IPS-20b (cell line): ENCODE results near the gene PUM1.

Experiments
- H3K27ac ChIP-seq: one replicate; pipeline ENCODE4 v1.5.1; 2013; ENCODE audit warnings: low read length
- H3K27me3 ChIP-seq: 2 replicates; pipeline ENCODE4 v1.6.1; 2013; ENCODE audit warnings: mild to moderate bottlenecking, low read length, inconsistent platforms; ENCODE audit not compliant: insufficient read depth
- H3K36me3 ChIP-seq: 2 replicates; pipeline ENCODE4 v1.6.1; 2013; ENCODE audit warnings: low read depth, mild to moderate bottlenecking, inconsistent platforms, low read length, moderate library complexity; ENCODE audit not compliant: insufficient read depth
- H3K4me1 ChIP-seq: 2 replicates; pipeline ENCODE4 v1.6.1; 2013; ENCODE audit warnings: mild to moderate bottlenecking, control low read depth, inconsistent platforms, low read length, moderate library complexity; ENCODE audit not compliant: insufficient read depth
- H3K4me3 ChIP-seq: 2 replicates; pipeline ENCODE4 v1.5.1; 2013; ENCODE audit warnings: mild to moderate bottlenecking, low read length, inconsistent platforms
- H3K9ac ChIP-seq: 2 replicates; pipeline ENCODE4 v1.6.1; 2013; ENCODE audit warnings: low read depth, mild to moderate bottlenecking, inconsistent platforms, low read length, moderate library complexity
- H3K9me3 ChIP-seq: 2 replicates; pipeline ENCODE4 v1.6.1; 2013; ENCODE audit warnings: mild to moderate bottlenecking, low read depth, low read length, inconsistent platforms; ENCODE audit not compliant: insufficient read depth

The PUM1 gene

GRCh38 chr1:30898031-30898815, 167.3 kb downstream of the PUM1 start:
- Histone ChIP-seq H3K27ac (no peak overlapping the region), H3K9me3 (no peaks in the 10 kb centered on the region), H3K4me1 (peaks cover 13% of the 10 kb centered on the region; the same call in 1 of the 2 replicates), H3K4me3 (no peak overlapping the region), H3K27me3 (no peaks in the 10 kb centered on the region), H3K36me3 (no peaks in the 10 kb centered on the region), H3K9ac (no peak overlapping the region)

GRCh38 chr1:30896905-30897304, 168.6 kb downstream of the PUM1 start:
- Histone ChIP-seq H3K4me3 (no peak overlapping the region), H3K27me3 (no peaks in the 10 kb centered on the region), H3K36me3 (no peaks in the 10 kb centered on the region), H3K4me1 (peaks cover 7% of the 10 kb centered on the region; the same call in 1 of the 2 replicates), H3K27ac (no peak overlapping the region), H3K9me3 (no peaks in the 10 kb centered on the region), H3K9ac (no peak overlapping the region)

- Histone ChIP-seq H3K36me3 (no peaks in the 10 kb centered on the region), H3K9ac (no peak overlapping the region; the same call in 1 of the 2 replicates), H3K27me3 (no peaks in the 10 kb centered on the region), H3K9me3 (no peaks in the 10 kb centered on the region), H3K4me3 (no peak overlapping the region), H3K27ac (no peak overlapping the region), H3K4me1 (peaks cover 6% of the 10 kb centered on the region; the same call in 1 of the 2 replicates)
Measured at GRCh38 chr1:30895944-30896660, 169.4 kb downstream of the PUM1 start.

- Histone ChIP-seq H3K27me3 (no peaks in the 10 kb centered on the region), H3K9ac (no peak overlapping the region), H3K9me3 (no peaks in the 10 kb centered on the region)
Measured at GRCh38 chr1:30895382-30895943, 170.1 kb downstream of the PUM1 start.

GRCh38 chr1:30894508-30894973, 171.0 kb downstream of the PUM1 start:
- no peak overlapping the region for H3K4me3 ChIP-seq
- H3K27ac ChIP-seq: no peak overlapping the region
- H3K27me3 ChIP-seq: no peaks in the 10 kb centered on the region
- H3K9me3 ChIP-seq: no peaks in the 10 kb centered on the region
- H3K9ac ChIP-seq: no peak overlapping the region
- H3K4me1 ChIP-seq: peaks cover 6% of the 10 kb centered on the region; the same call in 1 of the 2 replicates
- no peaks in the 10 kb centered on the region for H3K36me3 ChIP-seq

More at GRCh38 chr1:30895382-30895943, 170.1 kb downstream of the PUM1 start:
- H3K4me1 ChIP-seq: peaks cover 6% of the 10 kb centered on the region; the same call in 1 of the 2 replicates
- H3K27ac ChIP-seq: no peak overlapping the region
- no peak overlapping the region for H3K4me3 ChIP-seq
- H3K36me3 ChIP-seq: no peaks in the 10 kb centered on the region

GRCh38 chr1:30893776-30894507, 171.6 kb downstream of the PUM1 start:
- no peaks in the 10 kb centered on the region for H3K27me3 ChIP-seq
- H3K27ac ChIP-seq: no peak overlapping the region
- peaks cover 6% of the 10 kb centered on the region; the same call in 1 of the 2 replicates for H3K4me1 ChIP-seq
- H3K36me3 ChIP-seq: no peaks in the 10 kb centered on the region
- no peak overlapping the region for H3K4me3 ChIP-seq
- no peaks in the 10 kb centered on the region for H3K9me3 ChIP-seq
- no peak overlapping the region for H3K9ac ChIP-seq

GRCh38 chr1:30892671-30893073, 172.8 kb downstream of the PUM1 start:
- H3K4me1 ChIP-seq: peaks cover 13% of the 10 kb centered on the region; the same call in 1 of the 2 replicates
- H3K9ac ChIP-seq: no peak overlapping the region
- no peaks in the 10 kb centered on the region for H3K36me3 ChIP-seq
- no peak overlapping the region for H3K27ac ChIP-seq
- H3K9me3 ChIP-seq: no peaks in the 10 kb centered on the region
- no peaks in the 10 kb centered on the region for H3K27me3 ChIP-seq
- H3K4me3 ChIP-seq: no peak overlapping the region

GRCh38 chr1:30891227-30891552, 174.3 kb downstream of the PUM1 start:
- peaks cover 16% of the 10 kb centered on the region; the same call in 1 of the 2 replicates for H3K4me1 ChIP-seq

GRCh38 chr1:30890502-30891226, 174.9 kb downstream of the PUM1 start:
- Histone ChIP-seq H3K4me1 (0 out of 2 replicates have a peak, but pooled peaks cover 12% of the 10 kb centered on the region), H3K9ac (no peak overlapping the region), H3K36me3 (no peaks in the 10 kb centered on the region), H3K9me3 (no peaks in the 10 kb centered on the region), H3K27me3 (no peaks in the 10 kb centered on the region), H3K4me3 (no peak overlapping the region), H3K27ac (no peak overlapping the region)

More at GRCh38 chr1:30891227-30891552, 174.3 kb downstream of the PUM1 start:
- Histone ChIP-seq H3K36me3 (no peaks in the 10 kb centered on the region), H3K4me3 (no peak overlapping the region), H3K9me3 (no peaks in the 10 kb centered on the region), H3K27me3 (no peaks in the 10 kb centered on the region), H3K27ac (no peak overlapping the region), H3K9ac (no peak overlapping the region)

GRCh38 chr1:30889511-30889910, 176.0 kb downstream of the PUM1 start:
- Histone ChIP-seq H3K27ac (no peak overlapping the region), H3K27me3 (no peaks in the 10 kb centered on the region), H3K4me1 (0 out of 2 replicates have a peak, but pooled peaks cover 12% of the 10 kb centered on the region), H3K9ac (no peak overlapping the region), H3K4me3 (no peak overlapping the region), H3K9me3 (no peaks in the 10 kb centered on the region), H3K36me3 (no peaks in the 10 kb centered on the region)

GRCh38 chr1:30888975-30889374, 176.5 kb downstream of the PUM1 start:
- H3K4me3 ChIP-seq: no peak overlapping the region

More at GRCh38 chr1:30888975-30889374, 176.5 kb downstream of the PUM1 start:
- H3K9ac ChIP-seq: no peak overlapping the region
- H3K27ac ChIP-seq: no peak overlapping the region
- 0 out of 2 replicates have a peak, but pooled peaks cover 12% of the 10 kb centered on the region for H3K4me1 ChIP-seq
- no peaks in the 10 kb centered on the region for H3K27me3 ChIP-seq
- no peaks in the 10 kb centered on the region for H3K36me3 ChIP-seq
- H3K9me3 ChIP-seq: no peaks in the 10 kb centered on the region
